Mucosa of stomach (tissue), 1 donor: ENCODE data around the gene NBPF26.
"Not testable (repeated sequence)": the region's sequence is repeated elsewhere in the genome, so short reads cannot be mapped to it uniquely, and the experiment has no call there.

Experiments used
- H3K27me3 ChIP-seq: one replicate; pipeline ENCODE4 v1.7.0; 2013; ENCODE audit warnings: mild to moderate bottlenecking, low read length; ENCODE audit not compliant: control insufficient read depth, insufficient read depth
- H3K36me3 ChIP-seq: one replicate; pipeline ENCODE4 v1.7.0; 2013; ENCODE audit warnings: low read length; ENCODE audit not compliant: control insufficient read depth, insufficient read depth
- H3K4me1 ChIP-seq: one replicate; pipeline ENCODE4 v1.7.0; 2013; ENCODE audit warnings: mild to moderate bottlenecking, low read length; ENCODE audit not compliant: control insufficient read depth, insufficient read depth
- H3K4me3 ChIP-seq: one replicate; pipeline ENCODE4 v1.7.0; 2013; ENCODE audit warnings: low read length
- H3K9ac ChIP-seq: one replicate; pipeline ENCODE4 v1.7.0; 2013; ENCODE audit warnings: mild to moderate bottlenecking, low read length, moderate library complexity
- H3K9me3 ChIP-seq: one replicate; pipeline ENCODE4 v1.7.0; 2013; ENCODE audit warnings: mild to moderate bottlenecking, low read length, moderate library complexity; ENCODE audit not compliant: control insufficient read depth
- donor health status: Pancreatic carcinoma.

Gene NBPF26

GRCh38 chr1:120723715-120724402 is at the start of gene NBPF26:
NBPF26 (plus strand) TSS chr1:120723945.
- H3K9me3 ChIP-seq, H3K27me3 ChIP-seq, H3K4me1 ChIP-seq, H3K4me3 ChIP-seq, H3K36me3 ChIP-seq: not testable (repeated sequence)
- H3K9ac ChIP-seq, result peak within 1 kb of the TSS; percentile 53

GRCh38 chr1:120680106-120680819 is 43.5 kb upstream of the NBPF26 start:
- not testable (repeated sequence) for H3K4me3 ChIP-seq, H3K36me3 ChIP-seq, H3K9ac ChIP-seq, H3K4me1 ChIP-seq, H3K9me3 ChIP-seq, H3K27me3 ChIP-seq

GRCh38 chr1:120680938-120681337 is 42.8 kb upstream of the NBPF26 start:
- H3K9ac ChIP-seq, H3K4me1 ChIP-seq, H3K27me3 ChIP-seq: not testable (repeated sequence)

GRCh38 chr1:120684397-120684796 is 39.3 kb upstream of the NBPF26 start:
- H3K4me1 ChIP-seq, H3K4me3 ChIP-seq, H3K36me3 ChIP-seq, H3K9ac ChIP-seq, H3K9me3 ChIP-seq, H3K27me3 ChIP-seq: not testable (repeated sequence)

More at GRCh38 chr1:120680938-120681337, 42.8 kb upstream of the NBPF26 start:
- not testable (repeated sequence) for H3K4me3 ChIP-seq, H3K36me3 ChIP-seq, H3K9me3 ChIP-seq

- not testable (repeated sequence) for H3K36me3 ChIP-seq, H3K4me1 ChIP-seq, H3K4me3 ChIP-seq, H3K9me3 ChIP-seq, H3K9ac ChIP-seq, H3K27me3 ChIP-seq
Measured at GRCh38 chr1:120685622-120686021, 38.1 kb upstream of the NBPF26 start.

- not testable (repeated sequence) for H3K27me3 ChIP-seq, H3K36me3 ChIP-seq, H3K9ac ChIP-seq, H3K9me3 ChIP-seq, H3K4me1 ChIP-seq, H3K4me3 ChIP-seq
Measured at GRCh38 chr1:120687250-120687649, 36.5 kb upstream of the NBPF26 start.

GRCh38 chr1:120700807-120701562 is 22.8 kb upstream of the NBPF26 start:
- H3K27me3 ChIP-seq, H3K9me3 ChIP-seq, H3K36me3 ChIP-seq, H3K9ac ChIP-seq, H3K4me1 ChIP-seq, H3K4me3 ChIP-seq: not testable (repeated sequence)

GRCh38 chr1:120723358-120723714 is 409 bp upstream of the NBPF26 start:
- not testable (repeated sequence) for H3K36me3 ChIP-seq, H3K9me3 ChIP-seq, H3K4me3 ChIP-seq, H3K4me1 ChIP-seq, H3K27me3 ChIP-seq, H3K9ac ChIP-seq

- not testable (repeated sequence) for H3K9me3 ChIP-seq, H3K4me1 ChIP-seq, H3K36me3 ChIP-seq, H3K4me3 ChIP-seq, H3K27me3 ChIP-seq
- H3K9ac ChIP-seq, result peak overlapping the region; percentile 53
Measured at GRCh38 chr1:120724507-120724906, 762 bp downstream of the NBPF26 start.

GRCh38 chr1:120728811-120729210 is 5.1 kb downstream of the NBPF26 start:
- not testable (repeated sequence) for H3K36me3 ChIP-seq, H3K9me3 ChIP-seq, H3K27me3 ChIP-seq, H3K9ac ChIP-seq, H3K4me1 ChIP-seq, H3K4me3 ChIP-seq

GRCh38 chr1:120769090-120769489 is 45.3 kb downstream of the NBPF26 start:
- not testable (repeated sequence) for H3K36me3 ChIP-seq, H3K4me1 ChIP-seq, H3K4me3 ChIP-seq, H3K9ac ChIP-seq, H3K27me3 ChIP-seq, H3K9me3 ChIP-seq

GRCh38 chr1:120805452-120805851 is 81.7 kb downstream of the NBPF26 start:
- H3K36me3 ChIP-seq, H3K4me3 ChIP-seq, H3K27me3 ChIP-seq, H3K9me3 ChIP-seq, H3K4me1 ChIP-seq, H3K9ac ChIP-seq: not testable (repeated sequence)
